ENCODE measurements around the gene CD300A.
A peak's percentile ranks its signal among the peaks of the same experiment; 100 is the strongest.

The CD300A gene

GRCh38 chr17:74527756-74528155 is 61.3 kb downstream of the CD300A start:
- peak in 5 of 42 donors; percentile 4 to 24 (median 13) for DNase-seq
- intact Hi-C loops (cut with DNase I) = no loop called here

- intact Hi-C loops (cut with DNase I) = no loop called here
- DNase-seq = peak in 18 of 42 donors; percentile 9 to 56 (median 31)
Observed at GRCh38 chr17:74528491-74529199, 62.2 kb downstream of the CD300A start.

GRCh38 chr17:74529243-74529642 is 62.8 kb downstream of the CD300A start:
- DNase-seq = peak in 7 of 42 donors; percentile 1 to 31 (median 12)

GRCh38 chr17:74530831-74531150 is 64.4 kb downstream of the CD300A start:
- DNase-seq = peak in 7 of 42 donors; percentile 2 to 32 (median 7)
- intact Hi-C loops (cut with DNase I) = no loop called here

More at GRCh38 chr17:74529243-74529642, 62.8 kb downstream of the CD300A start:
- intact Hi-C loops (cut with DNase I) = no loop called here

GRCh38 chr17:74531231-74531761 is 64.9 kb downstream of the CD300A start, which contains the start of gene CD300LB:
Gene CD300LB, minus strand, starts transcription at chr17:74531475. Its CDS starts 125 bp downstream, at chr17:74531350.
- peak in 10 of 42 donors; percentile 2 to 39 (median 11) for DNase-seq
- intact Hi-C loops (cut with DNase I) = no loop called here

GRCh38 chr17:74532115-74532514 is 65.7 kb downstream of the CD300A start:
- intact Hi-C loops (cut with DNase I) = no loop called here
- DNase-seq = peak in 36 of 42 donors; percentile 10 to 72 (median 48)
